Amniotic epithelial cell (primary cell): ENCODE results near the gene UGT1A6.

Source experiments
- DNase-seq: peaks from one replicate; pipeline ENCODE4 v3.0.0-alpha.2; 2010; ENCODE audit warnings: low read depth

The UGT1A6 gene

DNA sequence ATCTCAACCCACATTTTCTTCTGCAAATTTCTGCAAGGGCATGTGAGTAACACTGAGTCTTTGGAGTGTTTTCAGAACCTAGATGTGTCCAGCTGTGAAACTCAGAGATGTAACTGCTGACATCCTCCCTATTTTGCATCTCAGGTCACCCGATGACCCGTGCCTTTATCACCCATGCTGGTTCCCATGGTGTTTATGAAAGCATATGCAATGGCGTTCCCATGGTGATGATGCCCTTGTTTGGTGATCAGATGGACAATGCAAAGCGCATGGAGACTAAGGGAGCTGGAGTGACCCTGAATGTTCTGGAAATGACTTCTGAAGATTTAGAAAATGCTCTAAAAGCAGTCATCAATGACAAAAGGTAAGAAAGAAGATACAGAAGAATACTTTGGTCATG, 75.4 kb downstream of the UGT1A6 start:
- no peak for DNase-seq

DNA sequence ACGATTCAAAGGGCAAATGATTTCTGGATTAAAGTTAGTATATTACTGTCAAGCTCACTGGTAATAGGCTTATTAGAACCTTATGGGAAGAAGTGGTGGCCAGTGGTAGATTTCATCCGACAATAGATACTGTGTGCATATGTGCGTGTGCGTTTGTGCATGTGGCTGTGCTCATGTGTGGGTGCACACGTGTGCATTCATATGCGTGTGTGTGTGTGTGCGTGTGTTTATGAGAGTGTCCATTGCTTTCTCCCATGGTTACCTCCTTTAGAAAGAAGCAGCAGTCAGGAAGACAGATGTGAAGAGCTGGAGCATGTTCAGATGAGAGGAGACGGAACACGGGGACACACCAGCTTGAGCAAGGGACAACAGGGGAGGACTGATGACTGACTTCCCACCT, 76.6 kb downstream of the UGT1A6 start:
- no peak for DNase-seq

DNA sequence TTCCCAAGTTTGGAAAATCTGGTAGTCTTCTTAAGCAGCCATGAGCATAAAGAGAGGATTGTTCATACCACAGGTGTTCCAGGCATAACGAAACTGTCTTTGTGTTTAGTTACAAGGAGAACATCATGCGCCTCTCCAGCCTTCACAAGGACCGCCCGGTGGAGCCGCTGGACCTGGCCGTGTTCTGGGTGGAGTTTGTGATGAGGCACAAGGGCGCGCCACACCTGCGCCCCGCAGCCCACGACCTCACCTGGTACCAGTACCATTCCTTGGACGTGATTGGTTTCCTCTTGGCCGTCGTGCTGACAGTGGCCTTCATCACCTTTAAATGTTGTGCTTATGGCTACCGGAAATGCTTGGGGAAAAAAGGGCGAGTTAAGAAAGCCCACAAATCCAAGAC, 79.5 kb downstream of the UGT1A6 start:
- DNase-seq: no peak

DNA sequence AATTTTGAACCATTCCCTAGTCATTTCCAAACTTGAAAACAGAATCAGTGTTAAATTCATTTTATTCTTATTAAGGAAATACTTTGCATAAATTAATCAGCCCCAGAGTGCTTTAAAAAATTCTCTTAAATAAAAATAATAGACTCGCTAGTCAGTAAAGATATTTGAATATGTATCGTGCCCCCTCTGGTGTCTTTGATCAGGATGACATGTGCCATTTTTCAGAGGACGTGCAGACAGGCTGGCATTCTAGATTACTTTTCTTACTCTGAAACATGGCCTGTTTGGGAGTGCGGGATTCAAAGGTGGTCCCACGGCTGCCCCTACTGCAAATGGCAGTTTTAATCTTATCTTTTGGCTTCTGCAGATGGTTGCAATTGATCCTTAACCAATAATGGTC, 79.9 kb downstream of the UGT1A6 start:
- DNase-seq: no peak

DNA sequence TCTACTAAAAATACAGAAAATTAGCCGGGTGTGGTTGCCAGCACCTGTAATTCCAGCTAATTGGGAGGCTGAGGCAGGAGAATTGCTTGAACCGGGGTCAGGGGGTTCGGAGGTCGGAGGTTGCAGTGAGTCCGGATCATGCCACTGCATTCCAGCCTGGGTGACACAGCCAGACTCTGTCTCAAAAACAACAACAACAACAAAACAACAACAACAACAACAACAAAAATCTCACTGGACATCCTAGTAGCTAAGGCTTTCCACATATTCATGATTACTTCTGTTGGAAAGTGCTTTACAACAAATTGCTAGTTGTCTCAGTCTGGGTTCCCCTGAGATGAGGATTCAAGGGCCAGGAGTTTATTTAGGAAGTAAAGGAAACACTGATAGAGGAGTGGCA, 81.2 kb downstream of the UGT1A6 start:
- no peak for DNase-seq

DNA sequence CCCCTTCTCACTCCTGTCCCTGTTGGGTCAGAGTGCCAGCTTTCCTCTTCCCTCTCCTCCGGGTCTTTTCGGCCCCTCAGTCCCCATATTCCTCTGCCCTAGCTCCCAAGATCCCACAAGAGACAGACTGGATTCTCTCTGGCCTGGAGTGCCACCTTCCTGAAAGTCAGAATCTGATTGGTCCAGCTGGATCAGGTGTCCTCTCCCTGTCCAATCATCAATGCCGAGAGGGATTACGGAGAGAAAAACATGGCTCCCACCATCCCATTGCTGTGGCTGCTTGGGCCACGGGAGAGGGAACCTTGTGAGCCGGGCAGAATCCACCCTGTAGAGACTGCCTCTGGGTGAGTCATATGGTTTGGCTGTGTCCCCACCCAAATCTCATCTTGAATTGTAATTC, 82.7 kb downstream of the UGT1A6 start:
- no peak for DNase-seq

DNA sequence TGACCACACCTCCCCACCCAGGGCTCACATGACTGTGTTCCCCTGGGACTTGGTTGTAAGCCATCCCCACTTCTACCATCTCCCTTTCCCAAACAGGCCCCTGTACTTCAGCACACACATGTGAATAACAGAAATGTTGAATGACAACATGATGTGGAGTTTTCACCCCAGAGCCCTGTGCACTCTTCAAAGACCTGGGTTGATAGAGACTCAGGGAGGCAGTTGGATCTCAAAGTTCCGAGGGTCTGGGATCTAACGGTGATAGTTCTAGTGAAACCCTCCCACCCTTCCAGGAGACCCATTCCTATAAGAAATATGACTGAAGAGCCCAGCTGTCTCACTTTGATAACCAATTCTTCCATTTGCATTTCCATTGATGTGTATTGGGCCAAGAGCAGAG, 85.3 kb downstream of the UGT1A6 start, which contains the start of gene MROH2A:
MROH2A (plus strand) TSS at position 301 of the 400 bp plus-strand sequence. CDS start 1,029 bp downstream, outside the sequence.
- DNase-seq: no peak

DNA sequence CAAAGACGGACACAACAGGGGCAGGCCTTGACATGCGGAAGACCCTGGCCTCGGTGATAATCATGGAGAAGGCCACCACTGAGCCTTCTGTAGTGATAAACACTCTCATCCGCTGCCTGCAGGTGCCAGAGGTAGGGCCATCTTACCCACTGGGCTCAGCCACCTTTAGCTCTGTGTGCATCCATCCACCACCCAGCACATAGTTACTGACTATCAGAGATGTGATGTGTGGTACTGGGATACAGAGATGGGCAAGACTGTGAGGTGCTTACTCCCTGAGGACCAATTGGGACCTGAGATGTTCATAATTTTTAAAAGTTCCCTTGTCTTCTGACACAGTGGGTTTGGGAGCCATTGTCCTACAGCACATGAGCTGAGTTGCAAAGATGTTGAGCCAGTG, 87.0 kb downstream of the UGT1A6 start:
- no peak for DNase-seq

DNA sequence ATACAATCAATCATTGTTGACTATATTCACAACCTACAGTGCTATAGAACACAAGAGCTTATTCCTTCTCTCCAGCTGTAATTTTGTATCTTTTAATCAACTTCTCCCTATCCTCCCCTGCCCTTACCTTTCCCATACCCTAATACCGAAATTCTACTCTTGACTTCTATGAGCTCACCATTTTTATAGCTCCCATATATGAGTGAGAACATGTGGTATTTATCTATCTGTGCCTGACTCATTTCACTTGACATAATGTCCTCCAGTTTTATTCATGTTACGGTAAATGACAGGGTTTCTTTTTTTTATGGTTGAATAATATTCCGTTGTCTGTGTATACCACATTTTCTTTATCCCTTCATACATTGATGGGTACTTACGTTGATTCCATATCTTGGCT, 88.1 kb downstream of the UGT1A6 start:
- no peak for DNase-seq

DNA sequence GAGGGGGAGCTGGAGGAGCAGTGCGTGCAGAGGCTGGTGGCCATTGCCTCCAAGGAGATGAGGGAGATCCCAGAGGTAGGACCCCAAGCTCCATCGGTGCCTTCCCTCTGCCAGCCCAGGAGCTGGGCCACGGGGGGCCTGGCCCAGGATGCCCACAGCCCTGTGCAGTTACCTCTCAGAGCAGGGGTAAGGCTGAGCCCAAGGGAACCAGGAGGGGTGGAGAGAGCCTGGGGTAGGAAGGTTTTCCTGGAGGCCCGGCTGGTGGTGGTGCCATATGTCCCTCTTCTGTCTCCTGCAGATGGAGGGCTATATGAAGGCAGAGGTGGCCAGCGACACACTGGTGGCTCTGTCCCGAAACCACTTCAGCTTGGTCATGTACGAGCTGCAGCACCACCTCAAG, 96.9 kb downstream of the UGT1A6 start:
- no peak for DNase-seq

DNA sequence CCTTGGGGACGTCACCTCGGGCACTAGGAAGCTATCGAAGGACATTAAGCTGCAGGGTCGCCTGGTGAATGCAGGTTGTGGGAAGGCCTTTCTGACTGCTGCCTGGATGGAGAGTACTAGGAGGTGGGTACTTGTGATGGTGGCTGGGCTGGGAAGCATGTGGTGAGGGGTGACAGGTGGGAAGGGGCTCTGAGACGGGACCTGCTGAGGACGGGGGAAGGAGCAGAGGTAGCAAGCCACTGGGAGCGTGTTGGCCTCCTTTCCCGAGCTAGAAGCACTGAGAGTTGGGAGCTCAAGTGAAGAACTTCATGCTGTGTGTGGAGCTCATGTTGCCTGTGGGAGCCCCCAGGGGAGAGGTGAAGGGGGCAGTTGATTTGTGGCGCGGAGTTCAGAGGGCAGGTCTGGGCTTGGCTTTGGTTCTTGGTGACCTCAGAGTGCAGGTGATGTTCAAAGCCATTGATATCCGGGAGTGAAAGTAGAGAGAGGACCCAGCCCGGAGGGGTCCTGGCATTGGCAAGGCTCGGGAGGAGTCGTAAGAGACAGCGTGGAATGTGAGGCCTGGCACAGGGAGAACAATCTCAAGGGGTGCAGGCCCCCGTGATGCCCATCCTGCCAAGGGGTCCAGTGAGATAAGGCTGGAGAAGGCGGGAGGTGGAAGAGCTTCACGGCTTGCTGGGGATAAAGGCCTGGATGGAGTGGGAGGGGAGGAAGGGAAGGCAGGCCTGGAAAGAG, 98.6 kb downstream of the UGT1A6 start:
- DNase-seq: no peak

DNA sequence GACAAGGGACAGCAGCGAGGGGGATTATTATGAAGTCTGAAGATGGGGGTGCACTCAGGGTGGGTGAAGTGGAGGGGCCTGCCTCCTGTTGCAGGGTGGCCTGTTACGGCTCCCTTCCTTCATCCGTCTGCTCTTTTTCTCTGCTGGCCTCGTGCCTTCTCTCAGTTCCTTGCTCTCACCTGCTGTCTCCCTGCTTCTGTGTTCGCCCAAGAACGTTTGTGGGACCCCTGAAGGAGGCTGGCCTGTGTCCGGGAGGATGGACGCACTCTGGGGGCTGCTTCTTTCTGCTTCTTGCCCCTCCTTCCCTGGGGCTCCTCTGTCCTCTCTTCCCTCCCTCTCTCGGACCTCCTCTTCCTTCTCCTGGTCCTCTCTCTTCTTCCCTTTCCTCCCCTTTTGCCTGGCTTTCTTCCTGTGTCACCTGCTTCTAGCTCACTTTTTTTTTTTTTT, 99.2 kb downstream of the UGT1A6 start:
- DNase-seq: no peak

DNA sequence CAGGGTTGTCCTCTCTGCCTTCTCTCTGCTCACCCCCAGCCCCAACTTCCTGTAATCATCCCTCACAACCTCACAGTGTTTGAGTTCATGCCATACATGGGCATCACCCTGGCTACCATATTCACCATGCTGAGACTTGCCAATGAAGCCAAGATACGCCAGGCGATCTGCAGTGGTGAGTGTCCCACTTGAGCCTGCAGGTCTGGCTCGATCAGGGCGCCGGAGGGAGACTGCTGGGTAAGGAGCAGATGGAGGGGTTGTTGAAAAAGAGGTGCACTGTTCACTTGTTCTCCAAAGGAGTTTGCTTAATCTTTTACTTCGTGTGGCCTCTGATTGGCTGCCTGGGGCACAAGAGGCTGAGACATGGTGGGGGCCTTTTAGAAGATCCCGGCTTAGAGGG, 100.0 kb downstream of the UGT1A6 start:
- DNase-seq: no peak

DNA sequence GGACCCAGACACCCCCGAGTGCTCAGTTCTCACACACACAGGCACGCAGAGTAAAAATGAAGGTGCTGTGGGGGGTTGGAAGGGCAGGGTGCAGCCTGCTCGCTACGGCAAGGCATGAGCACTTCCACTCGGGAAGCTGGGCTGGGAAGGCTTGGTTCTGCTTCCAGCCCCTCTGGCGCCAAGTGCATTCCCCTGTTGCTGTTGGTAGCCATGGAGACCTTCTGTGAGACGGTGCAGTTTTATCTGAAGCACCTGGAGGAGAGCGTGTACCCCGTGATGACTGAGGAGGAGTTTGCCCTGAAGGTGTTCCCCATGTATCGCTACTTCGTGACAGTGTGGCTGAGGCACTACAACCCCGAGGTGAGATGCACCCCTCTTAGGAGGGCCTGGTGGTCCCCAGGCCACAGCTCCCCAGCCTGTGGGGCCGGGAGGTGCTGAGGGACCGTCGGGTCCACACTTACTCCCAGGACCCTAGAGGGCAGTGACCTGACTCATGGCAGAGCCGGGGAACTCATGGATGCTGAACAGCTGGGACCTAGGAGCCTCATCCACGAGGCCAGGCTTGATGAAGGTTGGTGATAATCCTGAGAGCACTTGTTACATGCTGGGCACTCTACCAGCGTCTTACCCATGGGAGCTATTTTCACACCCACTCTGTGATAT, 100.9 kb downstream of the UGT1A6 start:
- DNase-seq: no peak

DNA sequence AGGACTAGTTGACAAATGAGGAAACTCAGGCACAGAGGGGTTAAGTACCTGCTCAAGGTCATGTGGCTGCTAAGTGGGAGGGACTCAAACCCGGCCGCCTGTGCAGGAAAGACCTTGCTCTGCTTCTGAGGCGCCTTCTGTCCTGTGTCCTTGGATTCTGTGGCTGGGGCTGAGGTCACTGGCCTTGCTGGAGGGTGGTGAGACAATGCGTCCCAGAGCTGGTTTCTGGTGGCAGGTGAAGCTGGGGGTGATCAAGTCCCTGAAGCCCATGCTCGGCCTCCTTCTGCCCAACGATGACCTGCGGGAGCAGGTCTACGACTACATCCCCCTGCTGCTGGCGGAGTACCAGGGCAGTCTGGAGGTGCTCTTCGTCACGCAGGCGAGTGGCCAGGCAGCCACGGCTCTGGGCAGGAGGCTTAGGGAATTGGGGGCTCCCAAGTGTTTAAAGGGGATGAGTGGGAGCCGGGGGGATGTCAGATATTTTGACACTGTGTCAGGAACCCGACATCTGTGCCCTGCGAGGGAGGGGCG, 101.5 kb downstream of the UGT1A6 start:
- DNase-seq: no peak

DNA sequence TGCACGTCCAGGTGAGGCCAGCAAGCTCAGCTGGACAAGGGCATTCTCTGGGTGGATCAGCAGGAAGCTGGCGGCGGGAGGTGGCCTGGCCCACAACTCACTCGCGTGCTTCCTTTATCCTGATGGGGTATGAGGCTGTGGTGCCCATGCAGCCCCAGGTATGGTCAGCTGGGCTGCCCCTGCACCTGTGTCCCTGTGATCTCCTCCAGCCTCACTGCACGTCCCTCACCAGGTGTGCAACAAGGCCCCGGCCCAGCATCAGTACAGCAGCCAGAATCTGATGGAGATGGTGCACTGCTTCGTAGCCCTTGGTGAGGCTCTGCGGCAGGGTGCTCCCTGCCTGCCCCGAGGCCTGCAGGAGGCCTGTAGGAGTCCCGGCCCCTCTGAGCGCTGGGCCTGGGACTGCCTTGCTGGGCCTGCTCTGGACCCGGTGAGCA, 103.1 kb downstream of the UGT1A6 start:
- no peak for DNase-seq

DNA sequence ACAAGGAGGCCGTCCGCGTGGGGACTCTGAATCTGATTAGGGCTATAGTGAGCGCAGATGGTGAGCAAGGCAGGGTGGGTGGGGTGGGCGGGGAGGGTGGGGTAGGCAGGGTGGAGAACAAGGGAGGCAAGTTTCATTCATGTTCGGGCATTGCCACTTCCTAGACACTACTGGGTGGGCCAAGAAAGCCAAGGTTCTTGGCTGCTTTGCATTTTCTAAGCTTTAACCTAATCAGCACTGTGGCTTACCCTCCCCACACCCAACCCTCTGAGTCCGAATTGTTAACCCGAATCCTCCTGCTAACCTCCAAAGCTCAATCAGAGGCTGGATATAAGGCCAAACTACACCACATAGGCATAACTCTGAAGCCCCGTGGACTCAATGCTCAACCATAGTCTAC, 103.6 kb downstream of the UGT1A6 start:
- no peak for DNase-seq

DNA sequence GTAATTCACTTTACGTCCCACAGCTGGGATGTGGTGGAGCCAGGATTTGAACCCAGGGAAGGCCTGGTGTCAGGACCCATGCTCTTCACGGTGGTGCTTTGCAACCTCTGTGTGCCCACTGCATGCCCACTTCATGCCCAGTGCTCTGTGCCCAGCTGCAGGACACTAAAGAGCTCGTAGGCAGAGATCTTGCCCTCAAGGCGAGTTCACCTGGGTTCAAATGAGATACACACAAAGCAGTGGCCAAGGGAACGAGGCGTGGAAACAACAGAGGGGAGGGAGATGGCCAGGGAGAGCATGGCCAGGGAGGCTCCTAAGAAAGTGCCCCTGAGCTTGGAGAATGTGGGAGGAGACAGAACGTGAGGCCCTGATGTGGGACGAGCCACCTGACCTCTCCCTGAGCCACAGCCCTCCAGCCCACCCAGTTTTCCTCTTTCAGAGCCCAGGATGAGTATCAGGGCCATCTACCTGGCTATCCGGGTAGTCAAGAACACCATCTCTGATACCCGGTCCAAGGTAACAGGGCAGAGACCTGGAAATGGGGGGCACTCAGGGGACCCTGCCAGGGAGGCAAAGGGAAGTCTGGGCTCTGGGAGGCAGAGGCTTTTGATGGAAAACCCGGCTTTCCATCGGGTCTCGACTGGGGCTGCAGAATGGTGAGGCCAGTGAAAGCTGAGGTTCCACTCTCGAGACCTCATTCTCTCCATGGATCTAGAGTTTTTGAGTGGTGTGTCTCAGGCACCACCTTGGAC, 105.8 kb downstream of the UGT1A6 start:
- no peak for DNase-seq

DNA sequence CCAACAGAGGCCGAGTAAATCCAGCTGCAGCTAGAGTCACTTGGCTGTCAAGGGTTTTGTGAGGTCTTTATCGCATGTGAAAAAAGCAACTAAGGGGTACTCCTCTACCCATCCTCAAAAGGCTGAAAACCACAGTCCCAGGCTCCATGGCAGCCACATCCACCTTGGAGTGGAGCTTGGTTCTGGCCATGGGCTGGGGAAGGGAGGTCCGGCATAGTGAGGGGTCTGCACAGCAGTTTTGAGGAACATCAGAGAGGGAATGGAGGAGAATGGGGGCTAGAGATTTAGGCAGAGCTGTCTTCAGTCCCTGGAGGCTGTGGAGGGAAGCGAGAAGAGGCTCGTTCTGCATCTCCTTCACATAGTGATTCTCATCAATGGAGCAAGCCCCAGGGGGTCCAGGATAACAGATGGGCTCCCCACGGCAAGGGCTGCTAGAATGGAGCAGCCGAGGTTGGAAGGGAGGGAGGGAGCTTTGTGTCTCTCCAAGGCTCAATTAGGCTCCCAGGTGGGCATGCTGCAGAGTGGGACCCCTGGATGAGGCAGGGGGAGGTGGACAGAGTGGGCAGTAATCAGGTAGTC, 106.5 kb downstream of the UGT1A6 start:
- no peak for DNase-seq

DNA sequence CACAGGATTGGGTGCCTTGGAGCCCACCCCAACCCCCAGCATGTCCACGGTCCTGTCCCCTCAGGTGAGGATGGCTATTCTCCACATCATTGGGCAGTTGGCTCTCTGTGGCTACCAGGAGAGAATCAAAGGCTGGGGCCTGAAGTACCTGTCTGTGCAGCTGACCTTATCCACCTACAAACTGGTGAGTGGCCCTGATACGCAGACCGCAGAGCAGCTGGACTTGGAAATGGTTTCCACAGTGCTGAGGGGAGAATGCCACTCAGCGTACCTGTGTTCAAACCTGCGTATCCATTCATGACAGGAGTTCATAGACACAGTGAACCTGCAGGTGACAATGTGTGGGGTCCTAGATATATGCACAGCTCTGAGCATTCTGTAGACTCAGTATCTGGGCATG, 107.0 kb downstream of the UGT1A6 start:
- DNase-seq: no peak

DNA sequence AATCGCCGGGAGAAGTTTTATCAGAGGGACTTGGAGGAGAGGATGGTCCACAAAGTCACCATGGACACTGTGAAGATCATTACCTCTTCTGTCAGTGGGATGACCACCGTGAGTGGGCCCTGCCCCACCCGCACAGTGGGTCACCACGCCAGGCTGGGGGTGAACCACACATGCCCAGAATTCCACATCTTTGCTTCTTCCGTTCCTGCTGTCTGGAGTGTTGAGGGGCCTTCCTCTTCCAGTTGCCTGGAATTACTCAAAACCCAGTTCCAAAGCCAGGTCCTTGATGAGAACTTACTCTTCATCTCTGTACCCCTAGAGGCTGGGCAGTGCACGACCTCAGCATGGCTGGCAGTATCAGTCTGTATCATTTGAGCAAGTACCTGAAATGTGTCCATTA, 107.5 kb downstream of the UGT1A6 start:
- DNase-seq: no peak

DNA sequence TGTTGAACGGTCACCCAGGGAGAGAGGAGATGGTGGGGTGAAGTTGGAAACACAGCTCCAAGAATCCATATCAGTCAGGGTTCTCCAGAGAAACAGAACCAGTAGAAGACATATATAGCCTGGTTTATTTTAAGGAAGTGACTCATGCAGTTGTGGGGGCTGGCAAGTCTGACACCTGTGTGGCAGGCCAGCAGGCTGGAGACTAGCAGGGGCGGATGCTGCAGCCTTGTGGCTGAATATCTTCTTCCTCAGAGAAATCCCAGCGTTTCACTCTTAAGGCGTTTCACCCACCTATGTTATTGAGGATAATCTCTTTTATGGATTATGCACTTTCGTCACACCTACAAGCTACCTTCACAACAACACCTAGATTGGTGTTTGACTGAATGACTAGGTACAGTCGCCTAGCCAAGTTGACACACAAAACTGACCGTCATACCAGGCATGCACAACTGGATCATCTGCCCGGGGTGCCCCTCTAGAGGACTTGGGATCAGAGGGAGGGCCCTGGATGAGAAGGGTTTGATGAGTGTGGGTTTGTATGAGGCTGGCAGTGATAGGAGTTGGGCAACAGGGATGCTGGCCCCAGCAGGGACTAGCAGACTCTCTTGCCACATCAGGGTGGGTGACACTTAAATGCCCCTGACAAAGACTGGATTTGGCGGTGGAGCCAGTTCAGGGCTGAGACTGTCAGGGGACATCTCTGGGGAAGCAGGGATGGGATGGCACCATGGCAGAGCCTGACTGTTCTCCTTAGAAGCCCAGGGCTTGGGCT, 108.9 kb downstream of the UGT1A6 start:
- DNase-seq: no peak
